ENCODE measurements around the gene SLC1A5.

DNA sequence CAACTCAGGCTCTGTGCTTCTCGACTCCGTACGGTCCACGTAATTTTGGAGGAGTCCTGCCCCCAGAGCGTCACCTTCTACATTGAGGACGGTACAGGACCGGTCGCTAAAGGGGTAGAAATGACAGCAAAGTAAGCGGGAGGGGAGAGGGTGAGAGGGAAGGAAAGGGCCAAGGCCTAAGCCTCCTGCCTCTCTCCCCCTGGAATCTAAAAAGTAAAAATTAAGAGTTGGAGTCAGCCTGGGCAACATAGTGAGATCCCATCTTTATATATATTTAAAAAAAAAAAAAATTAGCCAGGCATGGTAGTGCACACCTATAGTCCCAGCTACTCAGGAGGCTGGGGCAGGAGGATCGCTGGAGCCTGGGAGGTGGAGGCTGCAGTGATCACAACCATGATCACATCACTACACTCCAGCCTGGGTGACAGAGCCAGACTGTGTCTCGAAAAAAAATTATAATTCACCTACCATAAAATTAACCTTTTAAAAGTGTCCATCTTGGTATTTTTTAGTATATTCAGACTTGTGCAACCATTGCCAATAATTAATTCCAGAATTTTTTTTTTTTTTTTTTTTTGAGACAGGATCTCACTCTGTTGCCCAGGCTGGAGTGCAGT, 12.6 kb downstream of the SLC1A5 start:
- TF ChIP-seq, protein P1, sequence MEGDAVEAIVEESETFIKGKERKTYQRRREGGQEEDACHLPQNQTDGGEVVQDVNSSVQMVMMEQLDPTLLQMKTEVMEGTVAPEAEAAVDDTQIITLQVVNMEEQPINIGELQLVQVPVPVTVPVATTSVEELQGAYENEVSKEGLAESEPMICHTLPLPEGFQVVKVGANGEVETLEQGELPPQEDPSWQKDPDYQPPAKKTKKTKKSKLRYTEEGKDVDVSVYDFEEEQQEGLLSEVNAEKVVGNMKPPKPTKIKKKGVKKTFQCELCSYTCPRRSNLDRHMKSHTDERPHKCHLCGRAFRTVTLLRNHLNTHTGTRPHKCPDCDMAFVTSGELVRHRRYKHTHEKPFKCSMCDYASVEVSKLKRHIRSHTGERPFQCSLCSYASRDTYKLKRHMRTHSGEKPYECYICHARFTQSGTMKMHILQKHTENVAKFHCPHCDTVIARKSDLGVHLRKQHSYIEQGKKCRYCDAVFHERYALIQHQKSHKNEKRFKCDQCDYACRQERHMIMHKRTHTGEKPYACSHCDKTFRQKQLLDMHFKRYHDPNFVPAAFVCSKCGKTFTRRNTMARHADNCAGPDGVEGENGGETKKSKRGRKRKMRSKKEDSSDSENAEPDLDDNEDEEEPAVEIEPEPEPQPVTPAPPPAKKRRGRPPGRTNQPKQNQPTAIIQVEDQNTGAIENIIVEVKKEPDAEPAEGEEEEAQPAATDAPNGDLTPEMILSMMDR (conservative IDR thresholded peaks at IDR 0.05): no peak
- TF ChIP-seq ZFX (IDR thresholded peaks at IDR 0.05): no peak
